ENCODE data around the gene PLA2G2F.

PLA2G2F gene

GRCh38 chr1:20115479-20115878, 23.6 kb upstream of the PLA2G2F start:
- no peak overlapping the region for H3K27ac ChIP-seq
- TF ChIP-seq, protein P1, sequence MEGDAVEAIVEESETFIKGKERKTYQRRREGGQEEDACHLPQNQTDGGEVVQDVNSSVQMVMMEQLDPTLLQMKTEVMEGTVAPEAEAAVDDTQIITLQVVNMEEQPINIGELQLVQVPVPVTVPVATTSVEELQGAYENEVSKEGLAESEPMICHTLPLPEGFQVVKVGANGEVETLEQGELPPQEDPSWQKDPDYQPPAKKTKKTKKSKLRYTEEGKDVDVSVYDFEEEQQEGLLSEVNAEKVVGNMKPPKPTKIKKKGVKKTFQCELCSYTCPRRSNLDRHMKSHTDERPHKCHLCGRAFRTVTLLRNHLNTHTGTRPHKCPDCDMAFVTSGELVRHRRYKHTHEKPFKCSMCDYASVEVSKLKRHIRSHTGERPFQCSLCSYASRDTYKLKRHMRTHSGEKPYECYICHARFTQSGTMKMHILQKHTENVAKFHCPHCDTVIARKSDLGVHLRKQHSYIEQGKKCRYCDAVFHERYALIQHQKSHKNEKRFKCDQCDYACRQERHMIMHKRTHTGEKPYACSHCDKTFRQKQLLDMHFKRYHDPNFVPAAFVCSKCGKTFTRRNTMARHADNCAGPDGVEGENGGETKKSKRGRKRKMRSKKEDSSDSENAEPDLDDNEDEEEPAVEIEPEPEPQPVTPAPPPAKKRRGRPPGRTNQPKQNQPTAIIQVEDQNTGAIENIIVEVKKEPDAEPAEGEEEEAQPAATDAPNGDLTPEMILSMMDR (conservative IDR thresholded peaks at IDR 0.05) = no peak

- TF ChIP-seq, protein P1 (conservative IDR thresholded peaks at IDR 0.05) = no peak
- H3K27ac ChIP-seq = no peak overlapping the region
Observed at GRCh38 chr1:20115916-20116315, 23.2 kb upstream of the PLA2G2F start.

DNA sequence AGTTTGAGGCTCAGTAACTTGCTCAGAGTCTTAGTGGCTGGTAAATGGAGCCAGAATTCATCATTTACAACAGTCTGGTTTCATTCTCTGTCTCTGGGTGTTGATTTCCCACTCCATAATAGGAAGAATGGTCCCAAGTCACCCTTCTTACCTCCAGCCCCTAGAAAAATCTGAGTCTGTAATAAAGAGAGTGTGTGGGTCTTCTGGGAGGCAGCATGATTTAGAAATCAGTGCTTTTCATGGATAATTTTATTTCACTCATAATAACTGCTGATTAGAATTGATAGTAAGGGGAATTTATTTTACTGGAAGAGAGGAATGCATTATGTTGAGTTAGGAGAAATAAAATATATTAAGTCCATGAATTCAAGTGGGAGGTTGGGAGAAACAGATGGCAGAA, 21.9 kb upstream of the PLA2G2F start:
- TF ChIP-seq, protein P1 (conservative IDR thresholded peaks at IDR 0.05) = no peak
- H3K27ac ChIP-seq = no peak overlapping the region

DNA sequence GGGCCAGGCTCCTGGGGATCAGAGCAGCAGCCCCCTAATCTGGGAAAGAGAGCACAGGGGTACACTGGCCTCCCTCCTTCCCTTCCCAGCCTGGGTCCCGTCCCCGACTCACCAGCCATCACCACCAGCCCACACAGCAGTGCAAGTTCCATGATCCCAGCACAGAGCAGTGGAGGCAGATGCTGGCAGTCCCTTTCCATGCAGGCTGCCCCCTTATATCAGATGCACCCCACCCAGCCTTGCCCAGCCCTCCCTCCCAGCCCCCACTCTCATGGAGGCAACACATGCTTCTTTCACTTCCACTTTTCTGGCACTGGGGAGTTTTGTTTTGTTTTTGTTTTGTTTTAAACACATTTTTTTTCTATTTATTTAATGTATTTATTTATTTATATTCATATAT, 19.8 kb upstream of the PLA2G2F start, which contains the start of gene PLA2G2D:
Gene PLA2G2D (minus strand): TSS at position 190 of the 400 bp plus-strand sequence. CDS start 38 bp downstream, at position 152.
- TF ChIP-seq, protein P1 (conservative IDR thresholded peaks at IDR 0.05) = no peak
- no peak within 1 kb of the TSS for H3K27ac ChIP-seq

DNA sequence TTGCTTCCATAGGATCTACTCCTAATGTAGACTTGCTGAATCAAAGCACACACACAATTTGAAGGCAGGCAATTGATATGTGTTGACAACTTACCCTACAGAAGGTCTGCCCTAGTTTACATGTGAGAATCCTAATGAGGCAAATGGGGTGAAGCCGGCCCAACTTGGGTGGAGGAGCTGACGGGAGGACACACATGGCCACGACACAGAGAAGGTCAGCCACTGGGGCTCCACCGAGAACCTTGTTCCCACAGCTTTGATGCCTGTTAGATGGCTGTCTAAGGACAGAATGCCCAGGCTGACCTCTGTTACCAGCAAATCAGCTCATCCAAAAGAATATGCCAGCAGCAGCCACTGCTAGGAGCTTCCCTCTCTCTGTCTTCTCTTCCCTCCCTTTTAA, 18.3 kb upstream of the PLA2G2F start:
- no peak overlapping the region for H3K27ac ChIP-seq
- TF ChIP-seq, protein P1 (conservative IDR thresholded peaks at IDR 0.05) = no peak

- TF ChIP-seq, protein P1 (conservative IDR thresholded peaks at IDR 0.05) = no peak
- peak overlapping the region; percentile 61 for H3K27ac ChIP-seq
Observed at GRCh38 chr1:20123722-20124455, 15.2 kb upstream of the PLA2G2F start.

- peak overlapping the region; percentile 61 for H3K27ac ChIP-seq
- TF ChIP-seq, protein P1 (conservative IDR thresholded peaks at IDR 0.05) = no peak
Observed at GRCh38 chr1:20124456-20125057, 14.6 kb upstream of the PLA2G2F start.
